ENCODE results near the gene FGFR2. TPM values are rescaled to one million over a fixed set of nuclear protein-coding genes. Genes with fewer than 3 reads are reported as not detected.

Gene FGFR2
- polyA plus RNA-seq, 1 of the 3 experiments (the other 2 are of a cell fraction): 0.02 TPM

DNA sequence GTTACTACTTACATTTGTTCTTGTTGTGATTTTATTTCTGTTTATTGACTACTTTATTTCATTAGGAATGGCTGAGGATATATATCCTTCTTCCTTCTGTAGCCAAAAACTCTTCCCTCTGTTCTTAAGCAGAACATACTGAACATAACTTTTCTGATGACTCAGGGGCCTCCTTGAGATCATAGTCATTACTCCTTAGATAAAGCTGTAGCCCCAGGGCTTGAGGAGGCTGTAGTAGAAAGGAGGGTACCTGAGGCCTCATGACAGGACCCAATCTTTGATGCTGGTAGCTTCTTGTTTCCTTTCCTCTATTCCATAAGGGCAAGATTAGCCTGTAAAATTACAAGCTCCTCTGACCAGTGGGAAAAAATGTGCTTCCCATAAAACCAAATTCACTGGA is 41.2 kb upstream of the FGFR2 start:
- H3F3A ChIP-seq (replicated peaks; ENCODE audit: insufficient read depth): no peaks in the 10 kb centered on the region
- H3K27me3 ChIP-seq (ENCODE audit: insufficient read depth): no peaks in the 10 kb centered on the region
- H3K4me3 ChIP-seq (ENCODE audit: low read depth in 2 of 2, low read length in 1 of 2): no peak overlapping the region
- POLR2A ChIA-PET: no interaction called here
- H2AFZ ChIP-seq (ENCODE audit: low read depth): no peak overlapping the region
- H3K27ac ChIP-seq (ENCODE audit: low read depth in 2 of 2, low read length in 1 of 2): no peak overlapping the region
- H3K9me2 ChIP-seq: no peaks in the 10 kb centered on the region
- peaks cover 6% of the 10 kb centered on the region; the same call in 1 of the 2 replicates for H3K9me3 ChIP-seq
- H3K9ac ChIP-seq: no peak overlapping the region
- H3K4me2 ChIP-seq: no peak overlapping the region
- TF ChIP-seq EP300 (IDR thresholded peaks at IDR 0.05; ENCODE audit: borderline replicate concordance in 1 of 2, low read depth in 1 of 2, low read length in 1 of 2) (no peak), TEAD4 (IDR thresholded peaks at IDR 0.05; ENCODE audit: borderline replicate concordance, insufficient read depth) (no peak), FOSL2 (IDR thresholded peaks at IDR 0.05; ENCODE audit: borderline replicate concordance, low read depth) (no peak), MXI1 (IDR thresholded peaks at IDR 0.05; ENCODE audit: low read depth, low read length) (no peak), RXRA (IDR thresholded peaks at IDR 0.05; ENCODE audit: borderline replicate concordance, low read depth) (no peak)
- H4K20me1 ChIP-seq (ENCODE audit: insufficient read depth): no peaks in the 10 kb centered on the region
- CTCF ChIA-PET: interaction anchor here (0.7 to 1.1 kb wide), 2 partner anchors 15 to 141 kb away, joined by 3 to 4 read pairs; no protein-coding TSS in a partner anchor
- H3K79me2 ChIP-seq (ENCODE audit: insufficient read depth): no peaks in the 10 kb centered on the region
- H3K36me3 ChIP-seq (replicated peaks in 1 of 2; ENCODE audit: control insufficient read depth in 1 of 2, insufficient read depth in 2 of 2, low read length in 1 of 2): no peaks in the 10 kb centered on the region
- H3K4me1 ChIP-seq (ENCODE audit: control insufficient read depth in 1 of 2, insufficient read depth in 2 of 2, low read depth in 1 of 2, low read length in 1 of 2): peaks cover 0 to 3% of the 10 kb centered on the region in 2 experiments; a peak in 1 of 4 replicates
- no peak for DNase-seq

- TF ChIP-seq USF2 (IDR thresholded peaks at IDR 0.05; ENCODE audit: borderline replicate concordance, low read depth, low read length) (no peak), RFX5 (IDR thresholded peaks at IDR 0.05; ENCODE audit: low read length) (no peak), RCOR1 (IDR thresholded peaks at IDR 0.05; ENCODE audit: low read length) (no peak), MXI1 (IDR thresholded peaks at IDR 0.05; ENCODE audit: low read depth, low read length) (no peak), GATA2 (CRISPR knock-in tag; IDR thresholded peaks at IDR 0.05) (no peak), SIN3A (IDR thresholded peaks at IDR 0.05; ENCODE audit: borderline replicate concordance, low read depth, low read length) (no peak), REST (IDR thresholded peaks at IDR 0.05; ENCODE audit: low read depth, low read length) (no peak), EP300 (IDR thresholded peaks at IDR 0.05; ENCODE audit: borderline replicate concordance in 1 of 2, low read depth in 1 of 2, low read length in 1 of 2) (no peak), RXRA (IDR thresholded peaks at IDR 0.05; ENCODE audit: borderline replicate concordance, low read depth) (no peak), NRF1 (IDR thresholded peaks at IDR 0.05; ENCODE audit: low read depth, low read length) (no peak), USF1 (IDR thresholded peaks at IDR 0.05; ENCODE audit: borderline replicate concordance, low read depth) (no peak), FOXM1 (IDR thresholded peaks at IDR 0.05; ENCODE audit: low read depth) (no peak), FOXJ3 (CRISPR knock-in tag; IDR thresholded peaks at IDR 0.05) (no peak)
- TF ChIP-seq, protein P1, sequence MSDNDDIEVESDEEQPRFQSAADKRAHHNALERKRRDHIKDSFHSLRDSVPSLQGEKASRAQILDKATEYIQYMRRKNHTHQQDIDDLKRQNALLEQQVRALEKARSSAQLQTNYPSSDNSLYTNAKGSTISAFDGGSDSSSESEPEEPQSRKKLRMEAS (IDR thresholded peaks at IDR 0.05; ENCODE audit: low read depth): no peak
- no peak overlapping the region for H2AFZ ChIP-seq (ENCODE audit: low read depth)
- H3K9me3 ChIP-seq: peaks cover 6% of the 10 kb centered on the region; the same call in 1 of the 2 replicates
- WGBS (ENCODE audit: low lambda C conversion rate): 27% methylated on average over 1 of the region's 1 CpG
- no peak overlapping the region for H3K4me2 ChIP-seq
- no peaks in the 10 kb centered on the region for H3K79me2 ChIP-seq (ENCODE audit: insufficient read depth)
- H3K9ac ChIP-seq: no peak overlapping the region
- ChIA-PET POLR2A (no interaction called here), CTCF (interaction anchor here (1.7 kb wide), 1 partner anchor 29 kb away, joined by 4 read pairs; no protein-coding TSS in a partner anchor)
- H3K27ac ChIP-seq (ENCODE audit: low read depth in 2 of 2, low read length in 1 of 2): no peak overlapping the region
- no peaks in the 10 kb centered on the region for H3K9me2 ChIP-seq
- no peaks in the 10 kb centered on the region for H3K27me3 ChIP-seq (ENCODE audit: insufficient read depth)
- no peak overlapping the region for H3K4me3 ChIP-seq (ENCODE audit: low read depth in 2 of 2, low read length in 1 of 2)
- no peaks in the 10 kb centered on the region for H3K4me1 ChIP-seq (ENCODE audit: control insufficient read depth in 1 of 2, insufficient read depth in 2 of 2, low read depth in 1 of 2, low read length in 1 of 2)
- no peaks in the 10 kb centered on the region for H3K36me3 ChIP-seq (replicated peaks in 1 of 2; ENCODE audit: control insufficient read depth in 1 of 2, insufficient read depth in 2 of 2, low read length in 1 of 2)
- H3F3A ChIP-seq (replicated peaks; ENCODE audit: insufficient read depth): no peaks in the 10 kb centered on the region
- no peaks in the 10 kb centered on the region for H4K20me1 ChIP-seq (ENCODE audit: insufficient read depth)
- no peak for DNase-seq
Observed at GRCh38 chr10:121637437-121637836, 39.2 kb upstream of the FGFR2 start.

Data from SK-N-SH (cell line).